COR-L47 (cell line): Measurements from ENCODE around the gene TGFB2.
A peak's percentile ranks its signal among the peaks of the same experiment; 100 is the strongest.

ENCODE experiments used
- DNase-seq: peaks from one replicate; lab custom pipeline; 2025; lab: John Stamatoyannopoulos, UW

TGFB2 gene

DNA sequence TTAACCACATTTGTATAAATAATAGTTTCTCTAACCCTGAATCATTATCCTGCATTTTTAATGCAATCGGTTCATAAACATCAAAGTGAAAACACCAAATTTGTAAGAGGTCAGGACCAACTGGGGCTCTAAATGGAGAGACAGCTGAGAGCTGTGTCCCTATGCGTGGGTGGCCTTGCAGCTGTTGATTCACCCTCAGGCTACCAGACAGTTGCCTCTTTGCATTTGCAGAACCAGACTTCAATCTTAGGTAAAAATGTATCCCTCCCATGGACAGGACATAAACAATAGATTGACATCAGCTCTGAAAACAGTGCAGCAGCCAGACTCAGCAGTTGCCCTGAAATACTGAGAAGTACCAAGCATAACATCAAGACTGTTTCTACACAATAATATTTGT lies 8.8 kb upstream of the TGFB2 start:
- DNase-seq, result peak; percentile 78

DNA sequence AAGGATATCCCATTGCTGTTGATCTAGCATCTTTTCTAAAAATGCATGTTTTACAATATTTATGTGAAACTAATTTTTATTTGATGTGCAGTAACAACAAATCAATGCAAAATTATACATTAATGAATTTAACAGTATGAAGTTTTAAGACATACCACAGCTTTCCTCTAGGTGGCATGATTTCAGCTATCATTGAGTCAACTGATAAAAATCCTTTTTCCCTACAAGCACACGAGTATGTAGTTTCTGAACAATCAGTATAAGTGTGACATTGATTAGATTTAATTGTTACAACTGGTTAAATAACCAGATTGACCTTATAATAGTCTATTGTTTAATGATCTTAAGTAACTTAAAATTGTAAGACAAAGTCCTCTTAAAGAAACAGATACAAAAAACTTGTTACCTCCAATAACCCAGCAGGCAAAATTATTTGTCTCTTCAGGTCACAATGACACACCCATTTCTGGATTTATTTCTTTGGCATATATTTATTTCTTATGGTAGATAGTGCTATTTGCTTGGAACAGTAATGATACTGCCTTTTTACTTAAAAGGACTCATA lies 5.8 kb upstream of the TGFB2 start:
- peak; percentile 19 for DNase-seq

DNA sequence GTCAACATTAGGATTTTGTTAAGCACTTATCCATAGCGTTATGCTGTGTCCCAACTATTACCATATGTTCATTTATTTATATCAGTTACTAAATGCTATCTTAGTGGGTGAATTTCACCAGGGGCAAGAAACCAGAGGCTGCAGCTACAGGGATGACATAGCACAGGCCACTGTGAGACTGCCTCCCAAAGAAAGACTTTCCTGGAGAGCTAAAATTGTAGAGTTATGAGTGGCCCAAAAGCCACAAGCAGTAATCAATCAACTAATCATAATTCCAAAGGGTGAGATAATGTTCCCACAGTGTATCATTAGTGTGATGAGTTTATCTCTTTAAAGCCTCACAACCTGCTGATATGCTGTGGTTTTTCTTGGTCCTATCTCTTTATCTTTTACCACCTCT lies 3.8 kb upstream of the TGFB2 start:
- no peak for DNase-seq

DNA sequence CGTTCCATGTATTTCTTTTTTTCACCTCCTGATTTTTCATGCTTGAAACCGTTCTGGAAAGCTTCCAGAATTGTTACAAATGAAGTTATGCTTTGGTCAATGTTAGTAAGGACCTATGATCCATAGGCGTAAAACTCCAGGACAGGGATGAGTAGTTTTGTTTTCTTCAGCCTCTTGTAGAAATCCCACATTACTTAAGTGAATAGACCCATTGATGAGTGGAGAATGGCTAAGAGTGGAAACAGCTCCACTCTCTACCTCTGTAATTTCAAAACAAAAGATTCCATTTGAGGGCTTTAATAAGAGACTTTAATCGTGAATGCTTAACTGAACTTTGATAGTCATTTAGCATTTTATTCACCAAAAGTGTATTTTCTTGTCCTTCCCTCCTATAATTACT lies 3.0 kb upstream of the TGFB2 start:
- no peak for DNase-seq

DNA sequence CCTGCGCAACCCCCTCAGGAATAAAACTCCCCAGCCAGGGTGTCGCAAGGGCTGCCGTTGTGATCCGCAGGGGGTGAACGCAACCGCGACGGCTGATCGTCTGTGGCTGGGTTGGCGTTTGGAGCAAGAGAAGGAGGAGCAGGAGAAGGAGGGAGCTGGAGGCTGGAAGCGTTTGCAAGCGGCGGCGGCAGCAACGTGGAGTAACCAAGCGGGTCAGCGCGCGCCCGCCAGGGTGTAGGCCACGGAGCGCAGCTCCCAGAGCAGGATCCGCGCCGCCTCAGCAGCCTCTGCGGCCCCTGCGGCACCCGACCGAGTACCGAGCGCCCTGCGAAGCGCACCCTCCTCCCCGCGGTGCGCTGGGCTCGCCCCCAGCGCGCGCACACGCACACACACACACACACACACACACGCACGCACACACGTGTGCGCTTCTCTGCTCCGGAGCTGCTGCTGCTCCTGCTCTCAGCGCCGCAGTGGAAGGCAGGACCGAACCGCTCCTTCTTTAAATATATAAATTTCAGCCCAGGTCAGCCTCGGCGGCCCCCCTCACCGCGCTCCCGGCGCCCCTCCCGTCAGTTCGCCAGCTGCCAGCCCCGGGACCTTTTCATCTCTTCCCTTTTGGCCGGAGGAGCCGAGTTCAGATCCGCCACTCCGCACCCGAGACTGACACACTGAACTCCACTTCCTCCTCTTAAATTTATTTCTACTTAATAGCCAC lies 696 bp downstream of the TGFB2 start:
- peak; percentile 72 for DNase-seq

DNA sequence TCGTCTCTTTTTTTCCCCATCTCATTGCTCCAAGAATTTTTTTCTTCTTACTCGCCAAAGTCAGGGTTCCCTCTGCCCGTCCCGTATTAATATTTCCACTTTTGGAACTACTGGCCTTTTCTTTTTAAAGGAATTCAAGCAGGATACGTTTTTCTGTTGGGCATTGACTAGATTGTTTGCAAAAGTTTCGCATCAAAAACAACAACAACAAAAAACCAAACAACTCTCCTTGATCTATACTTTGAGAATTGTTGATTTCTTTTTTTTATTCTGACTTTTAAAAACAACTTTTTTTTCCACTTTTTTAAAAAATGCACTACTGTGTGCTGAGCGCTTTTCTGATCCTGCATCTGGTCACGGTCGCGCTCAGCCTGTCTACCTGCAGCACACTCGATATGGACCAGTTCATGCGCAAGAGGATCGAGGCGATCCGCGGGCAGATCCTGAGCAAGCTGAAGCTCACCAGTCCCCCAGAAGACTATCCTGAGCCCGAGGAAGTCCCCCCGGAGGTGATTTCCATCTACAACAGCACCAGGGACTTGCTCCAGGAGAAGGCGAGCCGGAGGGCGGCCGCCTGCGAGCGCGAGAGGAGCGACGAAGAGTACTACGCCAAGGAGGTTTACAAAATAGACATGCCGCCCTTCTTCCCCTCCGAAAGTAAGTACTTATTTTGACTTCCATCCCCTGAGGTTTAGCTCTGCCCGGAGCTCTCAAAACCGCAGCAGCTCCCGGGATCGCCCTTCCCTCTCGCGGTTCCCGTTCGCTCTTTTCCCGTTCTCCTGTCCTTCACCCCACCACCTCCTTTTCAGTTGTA lies 1.5 kb downstream of the TGFB2 start:
- DNase-seq, result no peak

DNA sequence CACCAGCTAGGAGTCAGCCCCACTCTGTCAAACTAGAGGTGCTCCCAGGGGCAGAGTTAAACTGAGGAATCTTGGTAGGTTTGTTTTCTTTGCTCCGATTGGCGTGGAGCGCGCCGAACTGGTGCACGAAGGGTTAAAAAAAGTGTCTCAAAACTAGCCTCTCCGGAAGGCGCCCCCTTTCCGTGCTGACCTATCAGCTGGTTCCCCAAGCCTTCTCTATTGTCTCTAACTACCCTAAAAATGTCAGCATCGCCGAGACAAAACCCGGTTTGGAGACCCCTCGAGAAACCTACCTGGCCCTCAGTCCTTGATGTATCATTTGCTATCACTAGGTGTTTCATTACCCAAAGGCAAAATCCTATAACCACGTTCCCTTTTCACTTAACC lies 2.2 kb downstream of the TGFB2 start:
- no peak for DNase-seq

DNA sequence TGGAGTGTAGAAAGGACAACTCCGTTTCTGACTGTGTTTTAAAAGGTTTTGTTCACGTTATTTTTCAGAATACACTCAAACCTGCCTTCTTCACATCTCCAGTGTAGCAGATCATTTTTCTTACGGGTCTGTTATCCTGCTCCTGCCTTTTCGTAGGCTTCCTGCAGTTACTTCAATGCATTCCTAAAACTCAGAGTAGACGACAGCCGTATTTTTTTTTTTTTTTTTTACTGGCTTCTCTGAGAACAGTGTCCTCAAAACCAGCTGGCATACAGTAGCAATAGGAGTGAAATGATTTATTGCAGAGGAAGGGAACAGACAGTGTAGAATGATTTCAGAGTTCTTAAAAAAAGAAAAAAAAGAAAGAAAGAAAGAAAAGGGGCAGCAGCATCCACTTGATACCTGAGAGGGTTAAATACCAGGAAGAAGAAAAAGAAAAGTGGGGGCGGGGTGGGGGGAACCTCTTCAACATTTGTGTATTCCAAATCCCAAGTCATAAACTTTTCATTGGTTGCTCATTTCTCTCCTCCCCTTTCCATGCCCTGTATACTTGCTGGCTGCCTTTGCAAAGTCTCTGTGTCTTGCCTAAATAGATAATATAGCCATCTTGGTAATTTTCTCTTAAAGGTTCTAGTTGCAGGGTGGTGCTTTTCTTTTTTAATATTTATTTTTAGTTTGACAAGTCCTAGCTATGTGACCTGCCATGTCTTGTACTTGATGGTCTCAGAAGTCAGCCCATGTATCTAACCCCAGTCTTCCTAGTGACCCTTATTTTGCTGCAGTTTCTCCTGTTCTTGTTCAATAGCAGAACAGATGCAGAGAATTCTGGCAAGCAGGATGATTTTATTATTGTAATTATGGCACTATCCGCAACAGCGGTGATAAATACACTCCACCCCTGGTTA lies 2.8 kb downstream of the TGFB2 start:
- no peak for DNase-seq

DNA sequence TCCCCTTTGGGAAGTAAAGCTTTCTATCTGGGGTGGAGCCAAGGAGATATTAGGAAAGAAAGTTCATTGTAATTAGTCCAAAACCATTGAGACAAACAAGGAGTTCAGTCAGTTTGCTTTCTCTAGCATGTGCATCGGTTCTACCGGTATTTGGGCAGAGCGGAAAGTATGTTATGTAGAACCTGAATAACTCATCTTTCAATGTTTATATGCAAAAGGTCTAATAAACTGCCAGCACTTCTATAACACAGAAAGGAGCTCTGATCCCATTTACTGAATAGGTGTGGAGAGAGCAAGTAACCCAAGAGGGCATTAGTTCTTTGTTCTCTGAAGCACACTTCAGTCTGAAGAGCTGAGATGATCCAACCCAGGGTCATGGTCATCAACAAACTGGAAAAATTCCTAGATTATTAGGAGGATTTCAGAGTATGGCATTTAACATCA lies 3.5 kb downstream of the TGFB2 start:
- DNase-seq, result no peak

DNA sequence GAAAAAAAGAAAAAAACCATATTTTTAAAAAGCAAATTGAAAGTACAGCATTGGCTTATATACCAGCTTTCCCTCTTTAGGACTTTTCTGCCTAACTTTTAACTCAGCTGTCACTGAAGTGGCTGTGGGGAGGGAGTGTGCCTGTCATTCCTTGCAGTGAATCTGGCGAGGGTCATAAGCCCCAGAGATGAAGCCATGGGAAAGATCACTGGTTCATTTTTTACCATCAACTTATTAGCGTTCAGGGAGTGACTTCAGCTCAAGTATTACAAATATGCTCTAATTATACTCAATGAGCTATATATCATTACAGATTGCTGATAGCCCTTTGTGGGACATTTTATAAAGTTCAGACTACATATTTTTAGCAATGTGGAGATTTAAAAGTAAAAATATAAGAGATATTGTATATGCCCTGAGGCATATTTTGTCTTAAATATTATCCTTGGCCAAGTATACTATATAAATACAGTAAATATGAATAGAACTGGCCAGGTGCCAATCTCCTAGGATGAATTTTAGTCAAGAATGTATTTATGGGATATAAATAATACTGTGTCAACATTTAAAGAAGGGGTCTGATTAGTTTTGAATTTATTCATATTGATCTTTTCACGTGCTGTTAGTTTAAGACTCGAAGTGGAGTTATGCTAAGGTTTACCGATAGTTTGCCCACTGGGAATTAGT lies 4.4 kb downstream of the TGFB2 start:
- no peak for DNase-seq

DNA sequence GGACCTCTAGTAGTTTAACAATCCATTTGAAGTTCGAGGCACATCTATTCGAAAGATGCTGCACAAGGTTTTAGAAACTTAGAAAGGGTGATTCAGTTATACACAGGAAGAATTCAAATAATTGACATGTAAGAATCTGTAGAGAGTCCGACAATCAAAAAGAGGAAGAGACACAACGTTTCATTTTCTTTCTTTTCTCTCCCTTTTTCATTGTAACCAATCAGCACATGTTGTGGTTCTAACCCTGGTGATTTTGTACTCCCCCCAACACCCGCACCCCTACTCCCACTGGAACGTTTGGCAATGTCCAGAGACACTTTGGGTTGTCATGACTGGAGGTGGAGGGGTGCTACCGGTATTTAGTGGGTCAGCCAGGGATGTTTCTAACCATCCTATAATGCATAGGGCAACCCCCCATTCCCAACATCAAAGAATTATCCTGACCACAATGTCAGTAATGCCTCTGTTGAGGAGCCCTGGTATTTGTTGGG lies 4.9 kb downstream of the TGFB2 start:
- DNase-seq, result no peak

DNA sequence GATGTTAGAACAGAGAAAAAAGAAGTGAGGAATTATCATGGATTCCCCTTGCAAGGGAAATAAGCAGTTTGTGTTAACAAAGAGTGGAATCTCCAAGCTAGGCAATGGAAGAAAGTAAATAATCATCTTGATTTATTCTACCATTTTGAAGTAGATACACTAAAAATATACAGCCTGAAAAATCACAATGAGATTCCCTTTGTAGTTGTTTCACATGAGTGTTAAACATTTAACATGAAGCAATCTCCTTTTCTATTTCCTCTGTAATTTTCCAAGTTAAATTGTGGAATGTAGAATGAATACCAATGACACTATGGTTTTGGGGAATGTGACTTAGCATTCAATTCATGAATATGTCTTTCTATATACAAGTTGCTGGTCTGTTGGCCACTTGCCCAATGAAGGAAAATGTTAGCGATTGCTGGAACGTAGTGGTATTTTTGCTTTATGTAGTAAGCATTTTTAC lies 5.7 kb downstream of the TGFB2 start:
- no peak for DNase-seq

DNA sequence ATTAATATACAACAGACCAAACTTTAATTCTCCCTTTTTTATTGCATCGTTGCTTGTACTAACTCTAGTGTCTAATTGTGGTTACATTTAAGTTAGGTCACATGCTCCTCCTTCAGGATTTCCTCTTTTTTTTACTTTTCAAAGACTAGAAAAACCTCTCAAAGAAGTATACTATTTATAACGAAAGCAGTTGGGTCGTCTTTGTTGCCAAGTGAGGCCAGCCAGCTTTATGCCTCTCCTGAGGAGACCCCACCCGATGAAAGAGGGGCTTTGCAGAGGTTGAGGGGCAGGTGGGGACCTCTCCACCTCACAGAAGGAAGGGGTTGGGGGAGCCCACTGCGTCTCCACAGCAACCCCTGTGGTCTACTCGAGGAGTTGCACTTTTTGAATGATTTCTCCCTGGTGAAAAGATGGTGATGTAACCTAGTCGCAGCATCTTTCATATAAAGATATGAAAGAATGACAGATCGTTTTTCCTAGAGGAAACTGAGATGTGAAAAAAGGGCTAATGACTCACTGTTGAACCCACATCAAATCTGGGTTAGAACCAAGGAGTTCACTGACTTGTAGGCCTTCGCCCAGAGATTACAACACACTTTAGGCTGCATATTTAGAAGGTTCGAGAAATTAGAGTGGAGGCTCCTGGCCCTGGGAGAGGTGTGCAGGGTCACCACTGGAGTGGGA lies 6.4 kb downstream of the TGFB2 start:
- DNase-seq, result no peak

DNA sequence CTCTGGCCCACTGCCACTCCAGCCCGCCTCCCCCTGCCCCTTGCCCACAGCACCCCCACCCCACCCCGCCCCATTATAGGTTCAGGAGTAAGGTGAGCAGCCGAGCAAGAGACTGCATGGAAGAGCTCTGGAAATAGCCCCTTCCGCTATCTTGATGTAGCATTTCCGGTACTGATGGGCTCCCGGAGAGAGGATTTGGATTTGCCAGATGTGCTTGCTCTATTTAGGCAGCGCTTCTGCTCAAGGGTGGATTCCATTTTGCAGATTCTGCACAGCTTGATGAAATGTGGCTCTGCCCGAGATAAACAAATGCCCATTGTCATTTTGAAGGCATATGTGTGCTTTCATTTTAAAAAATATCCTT lies 6.9 kb downstream of the TGFB2 start:
- DNase-seq, result no peak

DNA sequence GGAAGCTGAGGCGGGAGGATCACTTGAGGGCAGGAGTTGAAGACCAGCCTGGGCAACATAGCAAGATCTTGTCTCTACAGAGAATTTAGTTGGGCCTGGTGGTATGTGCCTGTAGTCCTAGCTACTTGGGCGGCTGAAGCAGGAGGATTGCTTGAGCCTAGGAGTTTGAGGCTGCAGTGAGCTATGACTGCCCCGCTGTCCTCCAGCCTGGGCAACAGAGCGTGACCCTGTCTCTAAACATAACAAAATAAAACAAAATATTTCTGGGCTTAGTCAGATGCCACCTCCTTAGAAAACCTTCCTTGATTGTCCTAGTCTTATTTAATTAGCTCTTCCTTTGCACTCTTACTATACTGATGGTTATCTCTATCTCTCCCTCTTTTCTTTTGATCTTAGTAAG lies 8.5 kb downstream of the TGFB2 start:
- DNase-seq, result no peak

DNA sequence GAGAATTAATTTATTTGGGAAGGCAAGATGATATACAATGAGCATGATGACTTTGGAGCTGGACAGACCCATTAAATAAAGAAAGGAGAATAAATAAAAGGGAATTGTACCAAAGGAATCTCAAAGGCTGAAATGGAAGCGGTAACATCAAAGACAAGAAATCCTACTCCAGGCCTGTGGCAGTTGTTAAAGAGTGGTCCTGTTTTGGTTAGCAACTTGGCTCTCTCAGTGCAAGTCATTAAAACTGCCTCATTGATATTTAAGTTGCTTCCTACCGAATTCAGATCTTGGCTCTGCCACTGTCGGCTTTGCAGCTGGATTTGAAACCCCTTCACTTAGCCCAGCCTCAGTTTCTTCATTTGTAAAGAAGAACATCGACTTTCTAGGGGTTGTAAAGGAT lies 10.1 kb downstream of the TGFB2 start:
- DNase-seq, result no peak

DNA sequence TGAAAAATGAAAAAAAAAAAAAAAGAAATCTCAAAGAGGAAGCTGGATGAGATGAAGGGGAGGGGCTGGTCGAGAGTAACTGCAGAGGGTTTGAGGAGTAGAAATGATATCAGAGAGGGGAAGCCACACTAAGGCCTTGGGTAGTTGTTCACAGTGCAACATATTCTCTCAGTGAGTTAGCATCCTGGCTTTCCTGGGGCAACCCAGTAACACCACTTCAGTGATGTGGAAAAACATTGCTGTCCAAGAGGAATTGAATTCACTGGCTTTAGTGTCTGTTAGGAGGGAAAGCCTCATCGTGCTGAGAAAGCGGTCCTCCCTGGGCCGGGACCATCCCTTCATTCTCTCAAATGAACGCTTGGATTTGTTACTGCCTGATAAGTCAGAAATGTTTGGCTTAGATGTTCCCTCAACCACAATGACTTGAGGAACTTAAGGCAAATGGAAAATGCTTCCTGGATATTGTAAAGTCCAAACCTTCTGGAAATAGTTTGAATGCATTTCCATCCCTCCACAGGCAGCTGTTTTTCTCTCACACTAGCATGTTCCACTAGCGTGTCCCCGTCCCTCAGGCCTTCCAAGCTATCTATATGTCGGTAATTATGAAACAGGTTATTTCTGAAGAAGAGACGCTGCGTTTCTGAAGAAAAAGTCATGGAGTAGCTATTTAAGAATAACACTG lies 12.2 kb downstream of the TGFB2 start:
- no peak for DNase-seq

DNA sequence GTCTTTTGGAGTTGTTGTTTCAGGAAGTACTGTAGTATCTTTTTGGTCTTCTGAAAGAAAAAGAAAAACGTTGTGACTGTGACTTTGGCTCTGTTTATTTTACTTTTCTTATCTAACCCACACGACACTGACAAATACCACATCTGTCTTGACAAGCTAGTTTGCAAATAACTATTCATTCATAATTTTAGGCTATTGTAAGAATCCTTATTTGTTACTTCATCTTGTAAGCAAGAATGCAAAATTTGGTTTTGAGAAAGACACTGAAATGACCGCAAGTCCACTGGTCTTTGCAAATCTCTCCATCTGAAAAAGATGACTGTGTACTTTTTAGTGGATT lies 12.7 kb downstream of the TGFB2 start:
- DNase-seq, result no peak

DNA sequence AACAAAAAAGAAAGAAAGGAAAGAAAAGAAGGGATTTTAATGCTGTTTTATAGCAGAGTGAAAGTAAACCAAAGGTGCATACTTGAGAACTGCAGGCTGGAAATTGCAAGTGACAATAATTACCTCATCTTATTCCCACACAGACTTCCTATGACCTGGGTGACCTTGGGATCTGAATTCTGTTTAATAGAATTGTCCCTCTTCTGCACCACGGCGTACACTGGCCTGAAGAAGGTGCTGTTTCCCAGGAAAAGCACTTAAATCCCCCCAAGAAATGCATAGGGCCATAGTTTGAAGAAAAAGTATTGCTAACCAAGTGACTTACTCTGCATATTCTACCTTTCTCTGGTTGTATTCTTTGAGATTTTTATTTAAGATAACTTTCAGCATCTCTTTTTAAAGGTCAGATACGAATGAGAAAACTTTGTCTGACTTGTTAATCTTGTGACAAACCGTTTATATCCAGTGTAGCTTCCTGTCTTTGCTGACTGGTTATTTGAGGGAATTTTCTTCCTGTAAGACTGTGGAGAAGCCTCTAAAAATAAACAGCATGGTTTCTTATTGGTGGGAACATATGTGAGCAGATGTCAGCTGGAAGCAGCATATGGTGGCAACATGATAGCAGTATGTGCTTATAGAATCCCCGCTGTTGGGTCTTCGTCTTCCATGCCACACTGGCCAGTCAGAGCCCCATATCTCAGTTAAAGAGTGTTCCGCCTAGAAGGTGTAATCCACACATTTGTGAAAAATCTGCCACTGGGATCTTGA lies 16.3 kb downstream of the TGFB2 start:
- no peak for DNase-seq
